B cell (primary cell): ENCODE measurements around the gene BTNL9. TPM values are rescaled to one million over a fixed set of nuclear protein-coding genes. Genes with fewer than 3 reads are reported as not detected.
"Not testable (repeated sequence)": the region's sequence is repeated elsewhere in the genome, so short reads cannot be mapped to it uniquely, and the experiment has no call there.

Experiments
- ATAC-seq: fragments of 200-7000 bp; cut with Tn5 transposase; one replicate; pipeline ENCODE4 v1.10.0; 2021; ENCODE audit warnings: low read depth, mild to moderate bottlenecking, moderate number of reproducible peaks, moderate library complexity
- CTCF ChIA-PET: fragments of 350-600 bp; sonication (Branson Sonifier 250); formaldehyde crosslinking; loops from one replicate; lab custom pipeline; 2021; ENCODE audit warnings: antibody characterized with exemption, inconsistent platforms; lab: Charles Lee
- POLR2A ChIA-PET: fragments of 350-600 bp; sonication (Branson Sonifier 250); formaldehyde crosslinking; loops from one replicate; lab custom pipeline; 2021; ENCODE audit warnings: antibody characterized with exemption; lab: Charles Lee
- DNase-seq: peaks from one replicate; pipeline ENCODE4 v3.0.0; 2013
- H2AFZ ChIP-seq: 2 replicates; pipeline ENCODE4 v1.6.1; 2012; ENCODE audit warnings: mild to moderate bottlenecking, low read depth, low read length; ENCODE audit not compliant: insufficient read depth, poor library complexity, severe bottlenecking
- H3K27ac ChIP-seq, 2 donors: 1 replicate in 1 of 2; 2 replicates in 1 of 2; pipeline ENCODE4 v1.5.1; 2012 to 2013; ENCODE audit warnings: low read length in 2 of 2, mild to moderate bottlenecking in 2 of 2, moderate library complexity in 1 of 2
- H3K27me3 ChIP-seq, 4 experiments: fragments of 200-600 bp in 1 of 4; sonication (generic) in 1 of 4; replicated peaks in 1 of 4; 1 replicate in 2 of 4; 2 replicates in 2 of 4; pipeline versions ENCODE4 v1.6.1 to v1.7.0; 2013 to 2016; ENCODE audit warnings: low read length in 3 of 4, mild to moderate bottlenecking in 2 of 4, mixed read lengths in 1 of 4, moderate library complexity in 1 of 4; ENCODE audit not compliant: insufficient read depth in 4 of 4, control insufficient read depth in 3 of 4; ENCODE audit errors: control extremely low read depth in 1 of 4
- H3K36me3 ChIP-seq, 2 experiments: replicated peaks in 1 of 2; 1 replicate in 1 of 2; 2 replicates in 1 of 2; pipeline versions ENCODE4 v1.6.1 to v1.7.1; 2013; ENCODE audit warnings: low read length in 1 of 2; ENCODE audit not compliant: insufficient read depth in 2 of 2, control insufficient read depth in 1 of 2; ENCODE audit errors: control extremely low read depth in 1 of 2, extremely low read depth in 1 of 2
- H3K4me1 ChIP-seq, 2 donors: fragments of 200-600 bp in 1 of 2; sonication (generic) in 1 of 2; 1 replicate in 1 of 2; 2 replicates in 1 of 2; pipeline versions ENCODE4 v1.5.1 to v1.6.1; 2013 to 2017; ENCODE audit warnings: low read length in 2 of 2; ENCODE audit not compliant: control insufficient read depth in 2 of 2, insufficient read depth in 2 of 2
- H3K4me2 ChIP-seq: replicated peaks from 2 replicates; pipeline ENCODE3; 2012; ENCODE audit warnings: mild to moderate bottlenecking, low read depth, low read length; ENCODE audit not compliant: poor library complexity, severe bottlenecking
- H3K4me3 ChIP-seq, 5 experiments: fragments of 200-600 bp in 1 of 5; sonication (generic) in 1 of 5; 1 replicate in 3 of 5; 2 replicates in 2 of 5; pipeline versions ENCODE4 v1.5.1 to v1.7.0; 2011 to 2016; ENCODE audit warnings: low read length in 4 of 5, mild to moderate bottlenecking in 4 of 5, low read depth in 2 of 5, control low read depth in 1 of 5, moderate library complexity in 1 of 5; ENCODE audit not compliant: insufficient read depth in 1 of 5; ENCODE audit errors: control extremely low read depth in 1 of 5, extremely low read depth in 1 of 5
- H3K79me2 ChIP-seq: fragments of 200-600 bp; sonication (generic); one replicate; pipeline ENCODE4 v1.6.0; 2016; ENCODE audit warnings: low read length; ENCODE audit not compliant: control insufficient read depth, insufficient read depth
- H3K9ac ChIP-seq: fragments of 200-600 bp; sonication (generic); 2 replicates; pipeline ENCODE4 v1.6.1; 2017; ENCODE audit warnings: mild to moderate bottlenecking, low read length, moderate library complexity
- H3K9me3 ChIP-seq, 3 donors: one replicate each; pipeline versions ENCODE4 v1.6.1 to v1.7.1; 2013; ENCODE audit warnings: low read length in 2 of 3; ENCODE audit not compliant: control insufficient read depth in 2 of 3, insufficient read depth in 1 of 3; ENCODE audit errors: control extremely low read depth in 1 of 3
- H4K20me1 ChIP-seq: 2 replicates; pipeline ENCODE4 v1.6.0; 2012; ENCODE audit warnings: mild to moderate bottlenecking, low read length; ENCODE audit not compliant: insufficient read depth, control insufficient read depth, poor library complexity, severe bottlenecking
- H3K27ac Mint-ChIP-seq: one replicate; pipeline ENCODE4 v1.8.0; 2021; ENCODE audit warnings: mixed read lengths
- H3K27me3 Mint-ChIP-seq: one replicate; pipeline ENCODE4 v1.8.0; 2021; ENCODE audit warnings: mixed read lengths
- H3K4me1 Mint-ChIP-seq: one replicate; pipeline ENCODE4 v1.8.0; 2021; ENCODE audit warnings: mixed read lengths
- H3K4me3 Mint-ChIP-seq: one replicate; pipeline ENCODE4 v1.8.0; 2021; ENCODE audit warnings: mixed read lengths
- H3K9me3 Mint-ChIP-seq: one replicate; pipeline ENCODE4 v1.8.0; 2022; ENCODE audit warnings: mixed read lengths; ENCODE audit not compliant: insufficient read depth
- EZH2 ChIP-seq: IDR thresholded peaks from 2 replicates; pipeline ENCODE4 v1.6.1; 2012; ENCODE audit warnings: borderline replicate concordance, low read depth, mild to moderate bottlenecking, moderate library complexity, low read length; ENCODE audit not compliant: insufficient read depth, poor library complexity, severe bottlenecking
- WGBS: methylation state at CpG from one replicate; pipeline ENCODE4 v1.1.5; 2013; ENCODE audit warnings: missing lambda C conversion rate; ENCODE audit not compliant: insufficient coverage; 5-methylcytosine and 5-hydroxymethylcytosine counted together
- intact Hi-C: fragments of 100-400 bp; cut with micrococcal nuclease; formaldehyde crosslinking; loops from one replicate; pipeline ENCODE4 v1.10.0; 2022
- polyA plus RNA-seq: library from polyadenylated mRNA; depleted of rRNA; stranded (reverse); fragments of >200 nt; gene quantifications from 2 replicates; pipeline ENCODE4 v1.2.3, GENCODE V29; 2012
- total RNA-seq, 2 donors: library from RNA; stranded (reverse); fragments of 120-200 nt in 1 of 2; gene quantifications; 1 replicate in 1 of 2; 2 replicates in 1 of 2; pipeline versions ENCODE4 v1.2.3 to v1.2.4, GENCODE V29; 2013 to 2022
- TF ChIP-seq, protein P1 (sequence below): fragments of 200-600 bp; IDR thresholded peaks from one replicate; pipeline ENCODE4 v1.8.0; 2022; ENCODE audit warnings: antibody characterized with exemption, mild to moderate bottlenecking

The BTNL9 gene
- total and polyA plus RNA-seq, 2 donors (not counting 1 experiment from before 2014, with no cell fraction given) = 40.7 to 173 TPM

DNA sequence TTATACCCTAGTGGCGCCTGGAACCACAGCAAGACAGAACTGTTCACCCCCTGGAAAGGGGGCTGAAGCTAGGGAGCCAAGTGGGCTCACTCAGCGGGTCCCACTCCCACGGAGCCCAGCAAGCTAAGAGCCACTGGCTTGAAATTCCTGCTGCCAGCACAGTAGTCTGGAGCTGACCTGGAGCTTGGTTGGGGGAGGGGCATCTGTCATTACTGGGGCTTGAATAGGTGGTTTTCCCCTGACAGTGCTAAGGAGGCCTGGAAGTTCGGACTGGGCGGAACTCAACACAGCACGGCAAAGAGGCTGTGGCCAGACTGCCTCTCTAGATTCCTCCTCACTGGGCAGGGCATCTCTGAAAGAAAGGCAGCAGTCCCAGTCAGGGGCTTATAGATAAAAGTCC is 31.9 kb upstream of the BTNL9 start:
- Mint-ChIP-seq H3K4me3 (no peak overlapping the region), H3K9me3 (no peaks in the 10 kb centered on the region), H3K27ac (no peak overlapping the region), H3K27me3 (peaks cover 4% of the 10 kb centered on the region), H3K4me1 (peaks cover 12% of the 10 kb centered on the region)
- 86% methylated on average over 6 of the region's 6 CpGs for WGBS
- Histone ChIP-seq H3K4me3 (no peak overlapping the region), H3K27me3 (peaks cover 0 to 8% (median 0%) of the 10 kb centered on the region in 4 experiments), H2AFZ (no peak overlapping the region), H3K4me2 (no peak overlapping the region), H3K36me3 (no peaks in the 10 kb centered on the region), H3K9ac (no peak overlapping the region), H3K27ac (no peak overlapping the region), H3K9me3 (no peaks in the 10 kb centered on the region), H4K20me1 (no peaks in the 10 kb centered on the region), H3K4me1 (no peaks in the 10 kb centered on the region), H3K79me2 (no peaks in the 10 kb centered on the region)
- DNase-seq (no peak), ATAC-seq (no peak)
- ChIA-PET CTCF (no interaction called here), POLR2A (interaction anchor here (0.6 kb wide), 1 partner anchor 43 kb away, joined by 5 read pairs; no protein-coding TSS in a partner anchor)
- intact Hi-C loops = loop anchor here (10.0 kb wide), 1 partner anchor 53 kb away; no protein-coding TSS in a partner anchor
- no peak for TF ChIP-seq EZH2
- TF ChIP-seq, protein P1, sequence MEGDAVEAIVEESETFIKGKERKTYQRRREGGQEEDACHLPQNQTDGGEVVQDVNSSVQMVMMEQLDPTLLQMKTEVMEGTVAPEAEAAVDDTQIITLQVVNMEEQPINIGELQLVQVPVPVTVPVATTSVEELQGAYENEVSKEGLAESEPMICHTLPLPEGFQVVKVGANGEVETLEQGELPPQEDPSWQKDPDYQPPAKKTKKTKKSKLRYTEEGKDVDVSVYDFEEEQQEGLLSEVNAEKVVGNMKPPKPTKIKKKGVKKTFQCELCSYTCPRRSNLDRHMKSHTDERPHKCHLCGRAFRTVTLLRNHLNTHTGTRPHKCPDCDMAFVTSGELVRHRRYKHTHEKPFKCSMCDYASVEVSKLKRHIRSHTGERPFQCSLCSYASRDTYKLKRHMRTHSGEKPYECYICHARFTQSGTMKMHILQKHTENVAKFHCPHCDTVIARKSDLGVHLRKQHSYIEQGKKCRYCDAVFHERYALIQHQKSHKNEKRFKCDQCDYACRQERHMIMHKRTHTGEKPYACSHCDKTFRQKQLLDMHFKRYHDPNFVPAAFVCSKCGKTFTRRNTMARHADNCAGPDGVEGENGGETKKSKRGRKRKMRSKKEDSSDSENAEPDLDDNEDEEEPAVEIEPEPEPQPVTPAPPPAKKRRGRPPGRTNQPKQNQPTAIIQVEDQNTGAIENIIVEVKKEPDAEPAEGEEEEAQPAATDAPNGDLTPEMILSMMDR = no peak

DNA sequence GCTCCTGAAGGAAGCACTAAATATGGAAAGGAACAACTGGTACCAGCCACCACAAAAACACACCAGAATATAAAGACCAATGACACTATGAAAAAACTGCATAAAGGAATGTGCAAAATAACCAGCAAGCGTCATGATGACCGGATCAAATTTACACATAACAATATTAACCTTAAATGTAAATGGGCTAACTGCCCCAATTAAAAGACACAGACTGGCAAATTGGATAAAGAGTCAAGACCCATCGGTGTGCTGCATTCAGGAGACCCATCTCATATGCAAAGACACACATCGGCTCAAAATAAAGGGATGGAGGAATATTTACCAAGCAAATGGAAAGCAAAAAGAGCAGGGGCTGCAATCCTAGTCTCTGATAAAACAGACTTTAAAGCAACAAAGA is 30.0 kb upstream of the BTNL9 start:
- H3K36me3 ChIP-seq, H3K4me3 Mint-ChIP-seq, H4K20me1 ChIP-seq, H3K9me3 Mint-ChIP-seq, H3K9ac ChIP-seq, H2AFZ ChIP-seq, H3K4me1 Mint-ChIP-seq, H3K4me1 ChIP-seq, H3K27me3 Mint-ChIP-seq, H3K27ac Mint-ChIP-seq, H3K9me3 ChIP-seq, POLR2A ChIA-PET, intact Hi-C loops, H3K4me2 ChIP-seq, ATAC-seq, H3K4me3 ChIP-seq, H3K79me2 ChIP-seq, DNase-seq, CTCF ChIA-PET, H3K27ac ChIP-seq, H3K27me3 ChIP-seq: not testable (repeated sequence)
- no CpG with 5 or more reads among the region's 4 CpGs for WGBS

DNA sequence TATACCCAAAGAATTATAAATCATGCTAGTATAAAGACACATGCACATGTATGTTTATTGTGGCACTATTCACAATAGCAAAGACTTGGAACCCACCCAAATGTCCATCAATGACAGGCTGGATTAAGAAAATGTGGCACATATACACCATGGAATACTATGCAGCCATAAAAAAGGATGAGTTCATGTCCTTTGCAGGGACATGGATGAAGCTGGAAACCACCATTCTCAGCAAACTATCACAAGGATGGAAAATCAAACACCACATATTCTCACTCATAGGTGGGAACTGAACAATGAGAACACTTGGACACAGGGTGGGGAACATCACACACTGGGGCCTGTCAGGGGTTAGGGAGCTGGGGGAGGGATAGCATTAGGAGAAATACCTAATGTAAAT is 25.4 kb upstream of the BTNL9 start:
- H3K79me2 ChIP-seq, H3K27ac Mint-ChIP-seq, DNase-seq, ATAC-seq, H3K27ac ChIP-seq, H3K36me3 ChIP-seq, H3K9me3 Mint-ChIP-seq, H2AFZ ChIP-seq, H3K4me3 Mint-ChIP-seq, H3K9me3 ChIP-seq, H3K27me3 ChIP-seq, H3K9ac ChIP-seq, H3K4me1 Mint-ChIP-seq, H3K4me1 ChIP-seq, POLR2A ChIA-PET, H3K4me2 ChIP-seq, H3K4me3 ChIP-seq, H4K20me1 ChIP-seq, CTCF ChIA-PET, intact Hi-C loops: not testable (repeated sequence)
- peaks cover 10% of the 10 kb centered on the region for H3K27me3 Mint-ChIP-seq
